ENCODE data around the gene GLYATL3. TPM values are rescaled to one million over a fixed set of nuclear protein-coding genes. Genes with fewer than 3 reads are reported as not detected.
"Not testable (repeated sequence)": the region's sequence is repeated elsewhere in the genome, so short reads cannot be mapped to it uniquely, and the experiment has no call there.

Gene GLYATL3
- total and polyA plus RNA-seq, 4 experiments from 2014 or later: not detected

GRCh38 chr6:49462927-49463611 is 36.7 kb upstream of the GLYATL3 start, which contains the start of the genes CENPQ and MMUT:
TSS of gene CENPQ (plus strand) at chr6:49463370. CDS start at chr6:49470177, 6,807 bp downstream.
TSS of gene MMUT (minus strand) at chr6:49463253. CDS start at chr6:49459466, 3,787 bp downstream.
- POLR2A ChIA-PET (ENCODE audit: partially characterized antibody): no interaction called here
- H3K27me3 Mint-ChIP-seq: no peaks in the 10 kb centered on the region
- Histone ChIP-seq H3K27ac (ENCODE audit: low read depth, low read length) (peak within 1 kb of the TSS; percentile 76), H3K36me3 (ENCODE audit: insufficient read depth, low read length) (no peaks in the 10 kb centered on the region), H3K9me3 (ENCODE audit: control insufficient read depth in 1 of 2, low read length in 2 of 2) (no peaks in the 10 kb centered on the region), H3K4me3 (ENCODE audit: low read length in 2 of 2) (peak within 1 kb of the TSS; percentile 68 to 91), H3K27me3 (ENCODE audit: insufficient read depth, low read length) (no peaks in the 10 kb centered on the region), H3K4me1 (ENCODE audit: insufficient read depth, low read length) (peaks cover 26% of the 10 kb centered on the region)
- H3K4me1 Mint-ChIP-seq: peaks cover 25 to 60% (median 42%) of the 10 kb centered on the region in 4 donors
- CTCF ChIA-PET (ENCODE audit: partially characterized antibody): interaction anchor here (1.0 kb wide), 1 partner anchor 10 kb away, joined by 3 read pairs; no protein-coding TSS in a partner anchor
- peak; percentile 92 to 94 (median 94) for DNase-seq
- H3K9me3 Mint-ChIP-seq: no peaks in the 10 kb centered on the region
- H3K36me3 Mint-ChIP-seq: peaks cover 10 to 24% of the 10 kb centered on the region in 2 donors
- H3K4me3 Mint-ChIP-seq: peak within 1 kb of the TSS; percentile 94 to 99 (median 98)
- peak within 1 kb of the TSS; percentile 87 to 99 (median 98) for H3K27ac Mint-ChIP-seq
- intact Hi-C loops (cut with micrococcal nuclease): loop anchor here (2.0 kb wide), 1 partner anchor 1986 kb away; the partner anchor contains the start of gene CD2AP

DNA sequence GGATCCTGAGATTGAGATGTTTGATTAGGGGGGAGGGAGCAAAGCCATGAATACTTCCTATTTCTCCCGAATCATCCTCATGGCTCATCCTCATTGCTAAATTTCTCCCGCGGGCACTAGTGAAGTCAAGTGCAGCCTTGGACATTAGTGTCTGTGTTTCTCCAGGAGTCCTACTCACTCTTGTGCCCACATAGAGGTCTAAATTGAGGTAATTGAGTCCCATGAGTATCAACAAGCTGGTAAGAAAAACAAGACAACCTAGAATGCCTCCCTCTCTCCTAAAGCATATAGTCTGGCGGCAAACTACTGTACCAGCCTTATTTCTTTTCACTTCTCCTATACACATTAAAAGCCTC is 36.1 kb upstream of the GLYATL3 start:
- no peaks in the 10 kb centered on the region for H3K27me3 ChIP-seq (ENCODE audit: insufficient read depth, low read length)
- no peaks in the 10 kb centered on the region for H3K9me3 ChIP-seq (ENCODE audit: control insufficient read depth in 1 of 2, low read length in 2 of 2)
- POLR2A ChIA-PET (ENCODE audit: partially characterized antibody): no interaction called here

DNA sequence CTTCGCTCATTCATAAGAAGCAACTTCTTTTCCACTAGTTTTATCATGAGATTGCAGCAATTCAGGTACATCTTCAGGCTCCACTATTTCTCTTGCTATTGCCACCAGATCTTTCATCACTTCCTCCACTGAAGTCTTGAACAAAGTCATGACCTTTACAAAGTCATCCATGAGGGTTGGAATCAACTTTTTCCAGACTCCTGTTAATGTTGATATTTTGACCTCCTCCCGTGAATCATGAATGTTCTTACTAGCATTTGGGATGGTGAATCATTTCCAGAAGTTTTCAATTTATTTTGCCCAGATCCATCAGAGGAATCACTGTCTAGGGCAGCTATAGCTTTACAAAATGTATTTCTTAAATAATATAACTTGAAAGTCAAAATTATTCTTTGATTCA is 35.0 kb upstream of the GLYATL3 start:
- no peak overlapping the region for H3K27ac ChIP-seq (ENCODE audit: low read depth, low read length)
- peak overlapping the region in 4 of 7 donors; percentile 1 to 66 (median 18) for H3K27ac Mint-ChIP-seq
- peaks cover 0 to 15% of the 10 kb centered on the region in 2 donors for H3K36me3 Mint-ChIP-seq
- H3K4me3 ChIP-seq (ENCODE audit: low read length in 2 of 2): no peak overlapping the region
- H3K4me1 Mint-ChIP-seq: peaks cover 25 to 50% (median 40%) of the 10 kb centered on the region in 4 donors
- H3K27me3 ChIP-seq (ENCODE audit: insufficient read depth, low read length): no peaks in the 10 kb centered on the region
- H3K4me3 Mint-ChIP-seq: peak overlapping the region in 6 of 8 donors; percentile 5 to 50 (median 31)
- CTCF ChIA-PET (ENCODE audit: partially characterized antibody): no interaction called here
- H3K27me3 Mint-ChIP-seq: no peaks in the 10 kb centered on the region
- no peaks in the 10 kb centered on the region for H3K9me3 ChIP-seq (ENCODE audit: control insufficient read depth in 1 of 2, low read length in 2 of 2)
- DNase-seq: no peak
- POLR2A ChIA-PET (ENCODE audit: partially characterized antibody): no interaction called here
- intact Hi-C loops (cut with micrococcal nuclease): no loop called here
- peaks cover 26% of the 10 kb centered on the region for H3K4me1 ChIP-seq (ENCODE audit: insufficient read depth, low read length)
- H3K9me3 Mint-ChIP-seq: no peaks in the 10 kb centered on the region
- no peaks in the 10 kb centered on the region for H3K36me3 ChIP-seq (ENCODE audit: insufficient read depth, low read length)

More for the DNA sequence above, 36.1 kb upstream of the GLYATL3 start:
- no peak for DNase-seq
- H3K36me3 ChIP-seq (ENCODE audit: insufficient read depth, low read length): no peaks in the 10 kb centered on the region
- intact Hi-C loops (cut with micrococcal nuclease): loop anchor here (2.0 kb wide), 1 partner anchor 1987 kb away; the partner anchor contains the start of gene CD2AP
- peak overlapping the region; percentile 68 to 91 for H3K4me3 ChIP-seq (ENCODE audit: low read length in 2 of 2)
- peak overlapping the region; percentile 87 to 99 (median 98) for H3K27ac Mint-ChIP-seq
- H3K4me1 Mint-ChIP-seq: peaks cover 25 to 60% (median 42%) of the 10 kb centered on the region in 4 donors
- peak overlapping the region; percentile 76 for H3K27ac ChIP-seq (ENCODE audit: low read depth, low read length)
- no peaks in the 10 kb centered on the region for H3K9me3 Mint-ChIP-seq
- H3K27me3 Mint-ChIP-seq: no peaks in the 10 kb centered on the region
- CTCF ChIA-PET (ENCODE audit: partially characterized antibody): no interaction called here
- H3K4me1 ChIP-seq (ENCODE audit: insufficient read depth, low read length): peaks cover 26% of the 10 kb centered on the region
- H3K4me3 Mint-ChIP-seq: peak overlapping the region; percentile 94 to 99 (median 98)
- peaks cover 6 to 23% of the 10 kb centered on the region in 2 donors for H3K36me3 Mint-ChIP-seq

DNA sequence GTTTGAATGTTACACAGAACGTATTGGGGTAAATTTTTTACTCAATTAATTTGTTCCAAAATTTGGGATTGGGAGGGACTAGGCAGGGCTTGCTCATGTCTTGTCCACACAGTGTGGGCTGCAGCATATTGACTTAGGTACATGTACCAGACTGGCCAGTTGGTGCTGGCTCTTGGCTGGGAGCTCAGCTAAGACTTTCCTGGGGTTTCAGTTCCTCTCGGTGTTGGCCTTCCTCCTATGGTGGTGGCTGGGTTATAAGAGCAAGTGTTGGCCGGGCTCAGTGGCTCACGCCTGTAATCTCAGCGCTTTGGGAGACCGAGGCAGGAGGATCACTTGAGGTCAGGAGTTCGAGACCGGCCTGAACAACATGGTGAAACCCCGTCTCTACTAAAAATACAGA is 31.7 kb upstream of the GLYATL3 start:
- H3K36me3 ChIP-seq (ENCODE audit: insufficient read depth, low read length): no peaks in the 10 kb centered on the region
- H3K36me3 Mint-ChIP-seq: peaks cover 16 to 18% of the 10 kb centered on the region in 2 donors
- DNase-seq: no peak
- ChIA-PET CTCF (ENCODE audit: partially characterized antibody) (no interaction called here), POLR2A (ENCODE audit: partially characterized antibody) (no interaction called here)
- peaks cover 8% of the 10 kb centered on the region for H3K4me1 ChIP-seq (ENCODE audit: insufficient read depth, low read length)
- H3K4me3 Mint-ChIP-seq: no peak overlapping the region
- no peaks in the 10 kb centered on the region for H3K9me3 Mint-ChIP-seq
- H3K27ac ChIP-seq (ENCODE audit: low read depth, low read length): no peak overlapping the region
- intact Hi-C loops (cut with micrococcal nuclease): no loop called here
- no peaks in the 10 kb centered on the region for H3K9me3 ChIP-seq (ENCODE audit: control insufficient read depth in 1 of 2, low read length in 2 of 2)
- no peaks in the 10 kb centered on the region for H3K27me3 Mint-ChIP-seq
- H3K27ac Mint-ChIP-seq: no peak overlapping the region
- H3K4me3 ChIP-seq (ENCODE audit: low read length in 2 of 2): no peak overlapping the region
- H3K4me1 Mint-ChIP-seq: peaks cover 14 to 23% (median 20%) of the 10 kb centered on the region in 4 donors
- H3K27me3 ChIP-seq (ENCODE audit: insufficient read depth, low read length): no peaks in the 10 kb centered on the region

GRCh38 chr6:49476564-49476963 is 23.2 kb upstream of the GLYATL3 start:
- H3K4me3 Mint-ChIP-seq; H3K4me3 ChIP-seq (ENCODE audit: low read length in 2 of 2); H3K9me3 ChIP-seq (ENCODE audit: control insufficient read depth in 1 of 2, low read length in 2 of 2); H3K9me3 Mint-ChIP-seq; H3K27me3 ChIP-seq (ENCODE audit: insufficient read depth, low read length); H3K27me3 Mint-ChIP-seq; H3K27ac ChIP-seq (ENCODE audit: low read depth, low read length); H3K27ac Mint-ChIP-seq; CTCF ChIA-PET (ENCODE audit: partially characterized antibody); H3K36me3 ChIP-seq (ENCODE audit: insufficient read depth, low read length); intact Hi-C loops (cut with micrococcal nuclease); POLR2A ChIA-PET (ENCODE audit: partially characterized antibody); H3K4me1 ChIP-seq (ENCODE audit: insufficient read depth, low read length); DNase-seq; H3K4me1 Mint-ChIP-seq: not testable (repeated sequence)
- H3K36me3 Mint-ChIP-seq: peaks cover 23 to 46% of the 10 kb centered on the region in 2 donors

DNA sequence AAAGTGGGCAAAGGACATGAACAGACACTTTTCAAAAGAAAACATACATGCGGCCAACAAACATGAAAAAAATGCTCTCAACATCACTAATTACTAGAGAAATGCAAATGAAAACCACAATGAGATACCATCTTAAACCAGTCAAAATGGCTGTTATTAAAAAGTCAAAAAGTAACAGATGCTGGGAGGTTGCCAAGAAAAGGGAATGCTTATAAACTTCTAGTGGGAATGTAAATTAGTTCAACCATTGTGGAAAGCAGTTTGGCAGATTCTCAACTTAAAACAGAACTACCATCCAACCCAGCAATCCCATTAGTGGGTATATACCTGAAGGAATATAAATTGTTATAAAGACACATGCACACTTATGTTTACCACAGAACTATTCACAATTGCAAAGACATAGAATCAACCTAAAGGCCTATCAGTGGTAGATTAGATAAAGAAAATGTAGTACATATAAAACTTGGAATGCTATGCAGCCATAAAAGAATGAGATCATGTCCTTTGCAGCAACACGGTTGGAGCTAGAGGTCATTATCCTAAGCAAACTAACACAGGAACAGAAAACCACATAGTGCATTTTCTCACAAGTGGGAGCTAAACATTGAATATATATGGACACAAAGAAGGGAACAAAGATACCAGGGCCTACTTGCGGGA is 20.3 kb upstream of the GLYATL3 start:
- H3K4me3 Mint-ChIP-seq: no peak overlapping the region
- DNase-seq: no peak
- no peak overlapping the region for H3K4me3 ChIP-seq (ENCODE audit: low read length in 2 of 2)
- intact Hi-C loops (cut with micrococcal nuclease): no loop called here
- no peaks in the 10 kb centered on the region for H3K4me1 ChIP-seq (ENCODE audit: insufficient read depth, low read length)
- no peaks in the 10 kb centered on the region for H3K4me1 Mint-ChIP-seq
- H3K9me3 ChIP-seq (ENCODE audit: control insufficient read depth in 1 of 2, low read length in 2 of 2): no peaks in the 10 kb centered on the region
- H3K36me3 Mint-ChIP-seq: peaks cover 7 to 22% of the 10 kb centered on the region in 2 donors
- no peaks in the 10 kb centered on the region for H3K9me3 Mint-ChIP-seq
- no peaks in the 10 kb centered on the region for H3K27me3 ChIP-seq (ENCODE audit: insufficient read depth, low read length)
- ChIA-PET CTCF (ENCODE audit: partially characterized antibody) (no interaction called here), POLR2A (ENCODE audit: partially characterized antibody) (no interaction called here)
- H3K36me3 ChIP-seq (ENCODE audit: insufficient read depth, low read length): no peaks in the 10 kb centered on the region
- no peak overlapping the region for H3K27ac Mint-ChIP-seq
- H3K27ac ChIP-seq (ENCODE audit: low read depth, low read length): no peak overlapping the region
- H3K27me3 Mint-ChIP-seq: no peaks in the 10 kb centered on the region

DNA sequence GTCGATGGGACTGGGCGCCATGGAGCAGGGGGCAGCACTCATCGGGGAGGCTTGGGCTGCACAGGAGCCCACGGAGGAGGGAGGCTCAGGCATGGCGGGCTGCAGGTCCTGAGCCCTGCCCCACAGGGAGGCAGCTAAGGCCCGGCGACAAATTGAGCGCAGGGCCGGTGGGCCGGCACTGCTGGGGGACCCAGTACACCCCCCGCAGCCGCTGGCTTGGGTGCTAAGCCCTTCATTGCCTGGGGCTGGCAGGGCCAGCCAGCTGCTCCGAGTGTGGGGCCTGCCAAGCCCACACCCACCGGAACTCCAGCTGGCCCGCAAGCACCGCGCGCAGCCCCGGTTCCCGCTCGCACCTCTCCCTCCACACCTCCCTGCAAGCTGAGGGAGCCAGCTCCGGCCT is 17.9 kb upstream of the GLYATL3 start:
- H3K36me3 ChIP-seq (ENCODE audit: insufficient read depth, low read length); H3K27me3 ChIP-seq (ENCODE audit: insufficient read depth, low read length); H3K9me3 ChIP-seq (ENCODE audit: control insufficient read depth in 1 of 2, low read length in 2 of 2); H3K4me3 ChIP-seq (ENCODE audit: low read length in 2 of 2); POLR2A ChIA-PET (ENCODE audit: partially characterized antibody); intact Hi-C loops (cut with micrococcal nuclease); H3K4me3 Mint-ChIP-seq; H3K9me3 Mint-ChIP-seq; H3K27ac Mint-ChIP-seq; H3K27ac ChIP-seq (ENCODE audit: low read depth, low read length); H3K27me3 Mint-ChIP-seq; H3K4me1 ChIP-seq (ENCODE audit: insufficient read depth, low read length); H3K4me1 Mint-ChIP-seq: not testable (repeated sequence)
- peak in 1 of 5 donors; percentile 0 for DNase-seq
- CTCF ChIA-PET (ENCODE audit: partially characterized antibody): interaction anchor here (1.4 kb wide), 1 partner anchor 72 kb away, joined by 3 read pairs; no protein-coding TSS in a partner anchor
- H3K36me3 Mint-ChIP-seq: peaks cover 7 to 18% of the 10 kb centered on the region in 2 donors
